HS-27A (cell line): ENCODE results near the gene RABL6.
"Not testable (repeated sequence)": the region's sequence is repeated elsewhere in the genome, so short reads cannot be mapped to it uniquely, and the experiment has no call there.

Experiments
- DNase-seq: peaks from one replicate; pipeline ENCODE4 v3.0.0-alpha.2; 2012; ENCODE audit warnings: low read depth, missing footprints

The RABL6 gene

GRCh38 chr9:136821826-136822544 is 14.2 kb downstream of the RABL6 start:
- DNase-seq: no peak

- DNase-seq: no peak
These were observed 15.6 kb downstream of the RABL6 start for GRCh38 chr9:136823136-136824046.

- no peak for DNase-seq
These were observed 16.9 kb downstream of the RABL6 start for GRCh38 chr9:136824496-136825225.

- no peak for DNase-seq
These were observed 17.8 kb downstream of the RABL6 start for GRCh38 chr9:136825295-136826187.

GRCh38 chr9:136826188-136826541 is 18.4 kb downstream of the RABL6 start:
- no peak for DNase-seq

- no peak for DNase-seq
These were observed 19.2 kb downstream of the RABL6 start for GRCh38 chr9:136826703-136827582.

GRCh38 chr9:136827794-136828473 is 20.2 kb downstream of the RABL6 start:
- DNase-seq: no peak

- DNase-seq: no peak
These were observed 20.9 kb downstream of the RABL6 start for GRCh38 chr9:136828474-136829140.

- DNase-seq: no peak
These were observed 21.7 kb downstream of the RABL6 start for GRCh38 chr9:136829412-136829811.

- DNase-seq: no peak
These were observed 22.5 kb downstream of the RABL6 start for GRCh38 chr9:136829981-136830885.

GRCh38 chr9:136831002-136831719 is 23.4 kb downstream of the RABL6 start:
- no peak for DNase-seq

- DNase-seq: no peak
These were observed 24.0 kb downstream of the RABL6 start for GRCh38 chr9:136831720-136832104.

- DNase-seq: no peak
These were observed 24.8 kb downstream of the RABL6 start for GRCh38 chr9:136832581-136832980.

- not testable (repeated sequence) for DNase-seq
These were observed 25.8 kb downstream of the RABL6 start for GRCh38 chr9:136833381-136834048.

- no peak for DNase-seq
These were observed 27.6 kb downstream of the RABL6 start for GRCh38 chr9:136835162-136835931.
